Endothelial cell of umbilical vein (primary cell): ENCODE measurements around the gene YY1. TPM values are rescaled to one million over a fixed set of nuclear protein-coding genes. Genes with fewer than 3 reads are reported as not detected.

Experiments
- BruUV-seq: library from RNA; stranded (reverse); fragments of 400-500 nt; replicated peaks from 2 replicates; lab custom pipeline; 2021; lab: Mats Ljungman, UMichigan
- CTCF ChIA-PET: fragments of 300-600, 350-600 bp; sonication (Branson Sonifier 250); formaldehyde crosslinking; loops from one replicate; lab custom pipeline; 2021; ENCODE audit warnings: antibody characterized with exemption, inconsistent platforms; lab: Charles Lee
- POLR2A ChIA-PET: fragments of 300-600, 350-600 bp; sonication (Branson Sonifier 250); formaldehyde crosslinking; loops from one replicate; lab custom pipeline; 2021; ENCODE audit warnings: antibody characterized with exemption, inconsistent platforms; lab: Charles Lee
- DNase-seq: peaks from one replicate; pipeline ENCODE4 v3.0.0-alpha.2; 2011; ENCODE audit warnings: low read depth, low spot score
- FAIRE-seq: peaks from 2 replicates; lab custom pipeline; 2011; peaks lifted over from hg19 to GRCh38; lab: Jason Lieb, UNC
- H2AFZ ChIP-seq: 2 replicates; pipeline ENCODE4 v1.6.0; 2012; ENCODE audit warnings: low read depth, low read length, control low read depth, inconsistent platforms
- H3K27ac ChIP-seq: 2 replicates; pipeline ENCODE4 v1.5.1; 2011; ENCODE audit warnings: low read depth, mild to moderate bottlenecking, control low read depth, low read length, moderate library complexity; ENCODE audit not compliant: insufficient read depth
- H3K27me3 ChIP-seq, 2 experiments: 2 replicates each; pipeline versions ENCODE4 v1.6.0 to v1.6.1; 2011; ENCODE audit warnings: low read length in 2 of 2, mixed read lengths in 1 of 2; ENCODE audit not compliant: control insufficient read depth in 2 of 2, insufficient read depth in 2 of 2
- H3K36me3 ChIP-seq, 2 experiments: 2 replicates in 1 of 2; 3 replicates in 1 of 2; pipeline ENCODE4 v1.5.1; 2011; ENCODE audit warnings: low read length in 2 of 2, mild to moderate bottlenecking in 1 of 2, moderate library complexity in 1 of 2; ENCODE audit not compliant: control insufficient read depth in 2 of 2, insufficient read depth in 2 of 2; ENCODE audit errors: extremely low read depth in 1 of 2
- H3K4me1 ChIP-seq: 3 replicates; pipeline ENCODE4 v1.5.1; 2011; ENCODE audit warnings: mild to moderate bottlenecking, low read length; ENCODE audit not compliant: control insufficient read depth, insufficient read depth; ENCODE audit errors: extremely low read depth
- H3K4me2 ChIP-seq: 2 replicates; pipeline ENCODE4 v1.6.1; 2011; ENCODE audit warnings: low read length, control low read depth, mixed read lengths; ENCODE audit not compliant: insufficient read depth
- H3K4me3 ChIP-seq, 3 experiments: fragments of 200-600 bp in 1 of 3; sonication (generic), shearing (Covaris generic) in 1 of 3; replicated peaks in 1 of 3; 2 replicates each; pipeline ENCODE4 v1.5.1; 2011 to 2016; ENCODE audit warnings: control low read depth in 3 of 3, low read length in 3 of 3, mild to moderate bottlenecking in 2 of 3, inconsistent platforms in 1 of 3, low read depth in 1 of 3, moderate library complexity in 1 of 3; ENCODE audit not compliant: insufficient read depth in 1 of 3
- H3K79me2 ChIP-seq: 2 replicates; pipeline ENCODE4 v1.6.0; 2012; ENCODE audit warnings: low read length, inconsistent platforms; ENCODE audit not compliant: control insufficient read depth, insufficient read depth
- H3K9ac ChIP-seq: replicated peaks from 2 replicates; pipeline ENCODE3; 2011; ENCODE audit warnings: low read length, control low read depth; ENCODE audit not compliant: insufficient read depth; ENCODE audit errors: extremely low read depth
- H3K9me1 ChIP-seq: replicated peaks from 3 replicates; pipeline ENCODE4 v1.6.0; 2011; ENCODE audit warnings: mild to moderate bottlenecking, low read length; ENCODE audit not compliant: control insufficient read depth, insufficient read depth; ENCODE audit errors: extremely low read depth
- H3K9me3 ChIP-seq: replicated peaks from 2 replicates; pipeline ENCODE4 v1.5.1; 2012; ENCODE audit warnings: low read length, inconsistent platforms; ENCODE audit not compliant: control insufficient read depth, insufficient read depth
- H4K20me1 ChIP-seq: replicated peaks from 2 replicates; pipeline ENCODE3; 2011; ENCODE audit warnings: mild to moderate bottlenecking, low read length; ENCODE audit not compliant: control insufficient read depth, insufficient read depth; ENCODE audit errors: extremely low read depth
- EZH2 ChIP-seq: IDR thresholded peaks from 2 replicates; pipeline ENCODE4 v1.6.1; 2012; ENCODE audit warnings: borderline replicate concordance, low read depth, mild to moderate bottlenecking, moderate library complexity, low read length, inconsistent platforms; ENCODE audit not compliant: severe bottlenecking
- FOS ChIP-seq: IDR thresholded peaks from 2 replicates; pipeline ENCODE4 v1.6.1; 2011; ENCODE audit warnings: mild to moderate bottlenecking, low read length, moderate library complexity, borderline replicate concordance; ENCODE audit not compliant: insufficient read depth
- GATA2 ChIP-seq: IDR thresholded peaks from 2 replicates; pipeline ENCODE4 v1.7.0; 2011; ENCODE audit warnings: low read depth, mild to moderate bottlenecking, moderate library complexity, mixed read lengths, low read length; ENCODE audit not compliant: insufficient read length, insufficient read depth
- JUN ChIP-seq: IDR thresholded peaks from 2 replicates; pipeline ENCODE4 v1.6.1; 2011; ENCODE audit warnings: borderline replicate concordance, low read depth; ENCODE audit not compliant: insufficient read length, insufficient read depth
- MYC ChIP-seq: IDR thresholded peaks from one replicate; pipeline ENCODE4 v1.6.1; 2011; ENCODE audit warnings: mild to moderate bottlenecking, low read depth, low read length
- POLR2A ChIP-seq: IDR thresholded peaks from 2 replicates; pipeline ENCODE4 v1.6.1; 2012; ENCODE audit warnings: low read depth, mild to moderate bottlenecking, control low read depth, low read length
- POLR2AphosphoS5 ChIP-seq: IDR thresholded peaks from 2 replicates; pipeline ENCODE4 v1.6.1; 2012; ENCODE audit warnings: low read depth, mild to moderate bottlenecking, control low read depth, low read length, moderate library complexity; ENCODE audit not compliant: insufficient read depth
- dilution Hi-C: fragments of 300-500 bp; cut with MboI; formaldehyde crosslinking; loops from one replicate; pipeline ENCODE4 v1.15.0; 2019; ENCODE audit warnings: low sequenced_read_pairs; ENCODE audit not compliant: extremely low pct_ligation_motif_present
- intact Hi-C: fragments of 100-400 bp; cut with micrococcal nuclease; formaldehyde crosslinking; loops from one replicate; pipeline ENCODE4 v1.10.0; 2022
- polyA plus RNA-seq, 4 experiments: library from polyadenylated mRNA; depleted of rRNA in 3 of 4; stranded (reverse) in 3 of 4; unstranded in 1 of 4; fragments of >200 nt; gene quantifications; 2 replicates each; pipeline versions ENCODE4 v1.2.1 to v1.2.3, GENCODE V29; 2011 to 2012; ENCODE audit warnings: missing spikeins in 1 of 4
- total RNA-seq: library from RNA; stranded (reverse); gene quantifications from 2 replicates; pipeline ENCODE4 v1.2.3, GENCODE V29; 2021
- TF ChIP-seq, protein P1 (sequence below), 2 donors: IDR thresholded peaks; 1 replicate in 1 of 2; 2 replicates in 1 of 2; pipeline ENCODE4 v1.5.1; 2011; ENCODE audit warnings: low read length in 2 of 2, mild to moderate bottlenecking in 2 of 2, moderate library complexity in 2 of 2, control low read depth in 1 of 2, inconsistent platforms in 1 of 2, low read depth in 1 of 2; ENCODE audit not compliant: insufficient read depth in 1 of 2; ENCODE audit errors: extremely low read depth in 1 of 2
- TF ChIP-seq, protein P2 (sequence below): IDR thresholded peaks from 2 replicates; pipeline ENCODE4 v1.6.1; 2011; ENCODE audit not compliant: insufficient read depth, insufficient read length

Gene YY1
- total and polyA plus RNA-seq, 2 donors (not counting 3 experiments of a cell fraction or from before 2014, with no cell fraction given), result 23.5 to 78.6 TPM

GRCh38 chr14:100330388-100330931 is 91.5 kb downstream of the YY1 start:
- no peaks in the 10 kb centered on the region for H3K27me3 ChIP-seq
- no peaks in the 10 kb centered on the region for H3K4me1 ChIP-seq
- dilution Hi-C loops, result no loop called here
- H3K4me3 ChIP-seq, result no peak overlapping the region
- intact Hi-C loops, result no loop called here
- no peak for DNase-seq
- CTCF ChIA-PET, result interaction anchor here (1.0 to 1.5 kb wide), 3 partner anchors 9 to 53 kb away, joined by 3 to 7 read pairs (median 6); no protein-coding TSS in a partner anchor
- H3K79me2 ChIP-seq, result no peaks in the 10 kb centered on the region
- TF ChIP-seq, protein P1, sequence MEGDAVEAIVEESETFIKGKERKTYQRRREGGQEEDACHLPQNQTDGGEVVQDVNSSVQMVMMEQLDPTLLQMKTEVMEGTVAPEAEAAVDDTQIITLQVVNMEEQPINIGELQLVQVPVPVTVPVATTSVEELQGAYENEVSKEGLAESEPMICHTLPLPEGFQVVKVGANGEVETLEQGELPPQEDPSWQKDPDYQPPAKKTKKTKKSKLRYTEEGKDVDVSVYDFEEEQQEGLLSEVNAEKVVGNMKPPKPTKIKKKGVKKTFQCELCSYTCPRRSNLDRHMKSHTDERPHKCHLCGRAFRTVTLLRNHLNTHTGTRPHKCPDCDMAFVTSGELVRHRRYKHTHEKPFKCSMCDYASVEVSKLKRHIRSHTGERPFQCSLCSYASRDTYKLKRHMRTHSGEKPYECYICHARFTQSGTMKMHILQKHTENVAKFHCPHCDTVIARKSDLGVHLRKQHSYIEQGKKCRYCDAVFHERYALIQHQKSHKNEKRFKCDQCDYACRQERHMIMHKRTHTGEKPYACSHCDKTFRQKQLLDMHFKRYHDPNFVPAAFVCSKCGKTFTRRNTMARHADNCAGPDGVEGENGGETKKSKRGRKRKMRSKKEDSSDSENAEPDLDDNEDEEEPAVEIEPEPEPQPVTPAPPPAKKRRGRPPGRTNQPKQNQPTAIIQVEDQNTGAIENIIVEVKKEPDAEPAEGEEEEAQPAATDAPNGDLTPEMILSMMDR (IDR thresholded peaks at IDR 0.05; ENCODE audit: extremely low read depth in 1 of 2, insufficient read depth in 1 of 2, low read depth in 1 of 2, low read length in 2 of 2), result no peak
- TF ChIP-seq GATA2 (no peak), JUN (no peak), FOS (no peak), POLR2AphosphoS5 (no peak), POLR2A (no peak), MYC (no peak), EZH2 (no peak)
- TF ChIP-seq, protein P2, sequence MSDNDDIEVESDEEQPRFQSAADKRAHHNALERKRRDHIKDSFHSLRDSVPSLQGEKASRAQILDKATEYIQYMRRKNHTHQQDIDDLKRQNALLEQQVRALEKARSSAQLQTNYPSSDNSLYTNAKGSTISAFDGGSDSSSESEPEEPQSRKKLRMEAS, result no peak
- no peak overlapping the region for H2AFZ ChIP-seq
- no peak overlapping the region for H3K27ac ChIP-seq
- no peak for FAIRE-seq
- H3K9ac ChIP-seq, result no peak overlapping the region
- H3K36me3 ChIP-seq, result peaks cover 11 to 21% of the 10 kb centered on the region in 2 experiments
- H4K20me1 ChIP-seq, result no peaks in the 10 kb centered on the region
- BruUV-seq, result no TSS peak
- no peak overlapping the region for H3K4me2 ChIP-seq
- no peaks in the 10 kb centered on the region for H3K9me3 ChIP-seq
- POLR2A ChIA-PET, result no interaction called here
- no peaks in the 10 kb centered on the region for H3K9me1 ChIP-seq
